Mucosa of descending colon (tissue), 3 donors: Measurements from ENCODE around the gene NLRP9. TPM values are rescaled to one million over a fixed set of nuclear protein-coding genes. Genes with fewer than 3 reads are reported as not detected.

ENCODE experiments used
- ATAC-seq: fragments of 200-7000 bp; cut with Tn5 transposase; one replicate; pipeline ENCODE4 v1.9.1; 2020; ENCODE audit warnings: mild to moderate bottlenecking, moderate library complexity
- DNase-seq, 3 donors: peaks; one replicate each; pipeline ENCODE4 v3.0.0-alpha.2; 2020
- H3K36me3 ChIP-seq: fragments of 200-600 bp; one replicate; pipeline ENCODE4 v1.8.0; 2021; ENCODE audit warnings: low read depth, mild to moderate bottlenecking
- H3K4me1 ChIP-seq: fragments of 200-600 bp; one replicate; pipeline ENCODE4 v1.8.0; 2021; ENCODE audit warnings: low read depth, mild to moderate bottlenecking
- H3K4me3 ChIP-seq: fragments of 200-600 bp; one replicate; pipeline ENCODE4 v1.8.0; 2021; ENCODE audit warnings: mild to moderate bottlenecking
- H3K9me3 ChIP-seq: fragments of 200-600 bp; one replicate; pipeline ENCODE4 v1.8.0; 2021; ENCODE audit warnings: mild to moderate bottlenecking
- CTCF ChIP-seq: fragments of 200-600 bp; IDR thresholded peaks from one replicate; pipeline ENCODE4 v1.8.0; 2022; ENCODE audit warnings: antibody characterized with exemption, mild to moderate bottlenecking
- intact Hi-C, 2 donors: fragments of 100-400 bp; cut with DNase I in 1 of 2; cut with micrococcal nuclease in 1 of 2; formaldehyde crosslinking; loops; one replicate each; pipeline versions ENCODE4 v1.11.0 to v1.11.1; 2022; cut with DNase I, micrococcal nuclease
- total RNA-seq, 3 donors: library from RNA; stranded (reverse); fragmentation: NEBNext Ultra II Directional in 2 of 3; extraction: Animal tissue kit (Norgen Biotek cat#: 25700) in 2 of 3; gene quantifications; one replicate each; pipeline versions ENCODE4 v1.2.1 to v1.2.4, GENCODE V29; 2021 to 2023
- donor health status: DM: no; HTN: no; CAD: no; lungs with moderate emphysema.
- donor health status: DM: no; HTN: no; CAD: no.
- donor health status: DM: no; HTN: yes; CAD: no.

The NLRP9 gene
- total RNA-seq, 3 donors from 2014 or later: not detected

DNA sequence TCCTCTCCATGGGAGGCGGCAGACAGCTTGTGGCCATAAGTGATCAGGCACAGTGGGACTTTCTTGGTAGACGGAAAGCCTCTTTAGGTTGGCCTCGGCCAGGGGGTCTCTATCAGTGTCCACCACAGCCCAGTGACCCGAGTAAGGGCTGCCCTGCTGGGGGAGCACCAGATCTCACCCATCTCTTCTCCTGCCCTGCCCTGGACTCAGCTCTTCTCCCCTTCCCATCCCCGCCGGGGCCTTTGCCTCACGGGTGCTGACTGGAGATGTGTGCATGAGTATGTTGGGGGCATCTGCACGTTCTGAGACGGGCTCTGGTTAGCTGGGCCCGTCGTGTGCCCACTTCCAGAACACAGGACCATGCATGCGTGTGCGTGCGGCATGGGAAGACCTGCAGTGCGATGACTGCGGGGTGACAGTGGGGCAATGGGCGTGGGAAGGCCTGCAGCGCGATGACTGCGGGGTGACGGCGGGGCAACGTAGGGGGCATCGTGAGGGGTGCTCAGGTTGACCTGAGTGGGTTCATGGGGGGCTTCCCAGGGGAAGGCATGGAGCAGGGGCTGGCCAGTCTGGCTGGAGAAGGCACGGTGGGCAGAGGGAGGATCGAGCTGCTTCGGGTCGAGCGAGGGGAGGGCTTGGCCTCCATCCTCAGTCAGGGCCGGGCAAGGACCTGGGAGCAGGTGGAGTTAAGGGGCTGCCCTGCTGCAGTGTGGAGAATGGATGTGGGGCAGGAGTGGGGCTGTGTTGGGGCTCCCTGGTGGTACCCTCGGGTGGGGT is 47.2 kb downstream of the NLRP9 start:
- no peaks in the 10 kb centered on the region for H3K36me3 ChIP-seq
- TF ChIP-seq CTCF: no peak
- H3K9me3 ChIP-seq: no peaks in the 10 kb centered on the region
- intact Hi-C loops: no loop called here
- H3K4me3 ChIP-seq: no peak overlapping the region
- no peak for ATAC-seq
- H3K4me1 ChIP-seq: peaks cover 36% of the 10 kb centered on the region
- DNase-seq: no peak

DNA sequence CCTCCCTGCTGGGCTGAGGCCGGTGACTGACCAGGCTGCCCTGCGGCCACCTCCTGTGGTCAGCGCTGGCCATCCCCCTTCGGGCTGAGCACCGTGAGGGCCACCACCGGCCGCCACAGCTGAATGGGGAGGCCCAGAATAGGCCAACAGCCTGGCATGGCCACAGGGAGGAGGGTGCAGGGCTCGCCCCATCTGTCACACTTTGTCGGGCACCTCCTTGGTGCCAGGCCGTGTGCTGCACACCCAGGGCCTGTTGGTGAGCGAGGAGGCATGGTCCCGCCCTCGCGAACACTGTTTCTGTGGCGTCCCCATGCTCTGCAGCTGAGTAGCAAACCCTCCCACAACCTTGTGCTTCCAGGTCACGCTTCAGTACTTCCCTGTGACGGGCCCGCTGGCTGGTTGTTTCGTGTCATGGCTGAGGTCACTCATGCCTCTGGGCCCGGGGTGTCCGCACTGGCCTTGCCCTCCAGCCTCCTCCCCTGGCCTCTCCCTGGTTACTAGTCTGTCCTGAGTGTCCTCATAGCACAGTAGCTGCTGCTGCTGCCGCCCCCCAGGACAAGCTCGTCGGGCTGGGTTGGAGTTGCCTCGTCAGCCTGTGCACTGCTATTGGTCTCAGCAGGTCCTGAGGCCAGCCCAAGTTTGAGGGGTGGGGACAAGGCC is 48.0 kb downstream of the NLRP9 start:
- H3K4me3 ChIP-seq: no peak overlapping the region
- no peak for TF ChIP-seq CTCF
- no peaks in the 10 kb centered on the region for H3K36me3 ChIP-seq
- peaks cover 43% of the 10 kb centered on the region for H3K4me1 ChIP-seq
- DNase-seq (peak; percentile 3 to 42 (median 36)), ATAC-seq (no peak)
- no peaks in the 10 kb centered on the region for H3K9me3 ChIP-seq
- intact Hi-C loops: no loop called here

- ATAC-seq (no peak), DNase-seq (peak in 2 of 3 donors; percentile 51 to 53)
- no peak for TF ChIP-seq CTCF
- H3K4me1 ChIP-seq: peaks cover 50% of the 10 kb centered on the region
- H3K36me3 ChIP-seq: no peaks in the 10 kb centered on the region
- H3K9me3 ChIP-seq: no peaks in the 10 kb centered on the region
- intact Hi-C loops: no loop called here
- H3K4me3 ChIP-seq: no peak overlapping the region
Measured at GRCh38 chr19:55689411-55690108, 48.6 kb downstream of the NLRP9 start.

DNA sequence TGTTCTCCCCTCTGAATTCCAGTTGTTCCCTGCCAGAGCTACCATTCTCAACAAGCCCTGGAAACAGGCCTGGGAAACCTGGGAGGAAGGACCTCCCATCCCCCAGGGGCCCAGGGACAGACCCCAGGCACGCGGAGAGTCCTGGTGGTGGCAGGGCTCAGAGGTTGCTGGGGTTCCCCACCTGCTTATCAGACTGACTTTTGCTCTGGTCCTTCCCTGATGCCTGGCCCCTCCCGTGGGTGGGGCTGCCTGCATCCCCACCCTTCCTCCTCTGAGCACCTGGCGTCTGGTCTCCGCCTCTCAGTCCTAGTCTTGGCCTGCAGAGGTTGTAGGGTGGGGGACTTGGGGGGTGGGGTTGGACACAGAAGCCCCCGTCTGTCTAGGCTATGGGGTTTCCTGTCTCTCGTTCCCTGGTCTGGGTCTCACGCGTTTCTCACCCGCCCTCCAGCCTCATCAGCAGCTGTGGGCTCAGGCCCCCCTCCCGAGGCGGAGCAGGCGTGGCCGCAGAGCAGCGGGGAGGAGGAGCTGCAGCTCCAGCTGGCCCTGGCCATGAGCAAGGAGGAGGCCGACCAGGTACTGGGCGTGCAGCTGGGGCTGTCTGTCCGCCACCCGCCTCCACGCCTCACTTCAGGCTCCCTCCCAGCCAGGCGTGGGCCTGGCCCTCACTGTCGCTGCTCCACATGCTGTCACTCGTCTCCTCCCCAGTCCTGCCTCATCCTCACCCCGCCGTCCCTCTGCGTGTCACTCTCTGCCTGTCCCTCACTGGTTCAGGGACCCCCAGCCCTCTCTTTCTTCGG is 49.6 kb downstream of the NLRP9 start:
- ATAC-seq: peak; percentile 83
- H3K36me3 ChIP-seq: no peaks in the 10 kb centered on the region
- intact Hi-C loops: no loop called here
- peak; percentile 91 to 92 (median 92) for DNase-seq
- no peaks in the 10 kb centered on the region for H3K9me3 ChIP-seq
- H3K4me1 ChIP-seq: peaks cover 56% of the 10 kb centered on the region
- TF ChIP-seq CTCF: no peak
- H3K4me3 ChIP-seq: no peak overlapping the region
